Tibial nerve (tissue), 4 donors: ENCODE measurements around the gene OR2C3. TPM values are rescaled to one million over a fixed set of nuclear protein-coding genes. Genes with fewer than 3 reads are reported as not detected.

Source experiments
- DNase-seq, 2 donors: peaks; one replicate each; pipeline ENCODE4 v3.0.0-alpha.2; 2019; ENCODE audit warnings: low spot score in 2 of 2
- H3K27ac ChIP-seq, 4 donors: fragments of 200-600 bp; sonication (generic) in 3 of 4; one replicate each; pipeline ENCODE4 v1.5.1; 2017 to 2019; ENCODE audit warnings: mild to moderate bottlenecking in 1 of 4
- H3K27me3 ChIP-seq, 2 donors: fragments of 200-600 bp; sonication (generic) in 1 of 2; one replicate each; pipeline versions ENCODE4 v1.5.1 to v1.6.0; 2017 to 2019
- H3K36me3 ChIP-seq, 3 donors: fragments of 200-600 bp; sonication (generic); one replicate each; pipeline ENCODE4 v1.5.1; 2018 to 2019
- H3K4me1 ChIP-seq, 4 donors: fragments of 200-600 bp; sonication (generic) in 3 of 4; one replicate each; pipeline ENCODE4 v1.5.1; 2017 to 2019
- H3K4me3 ChIP-seq, 4 donors: fragments of 200-600 bp; sonication (generic) in 3 of 4; one replicate each; pipeline ENCODE4 v1.5.1; 2017 to 2019; ENCODE audit warnings: mild to moderate bottlenecking in 1 of 4, moderate library complexity in 1 of 4
- H3K9me3 ChIP-seq, 4 donors: fragments of 200-600 bp; sonication (generic) in 3 of 4; one replicate each; pipeline ENCODE4 v1.5.1; 2017 to 2019
- CTCF ChIP-seq, 5 experiments: fragments of 200-600 bp in 3 of 5; fragments of 450-650 bp in 2 of 5; sonication (generic) in 3 of 5; IDR thresholded peaks; one replicate each; pipeline ENCODE4 v1.5.1; 2016 to 2019; ENCODE audit warnings: antibody characterized with exemption in 5 of 5, mild to moderate bottlenecking in 3 of 5, moderate library complexity in 2 of 5
- EP300 ChIP-seq, 2 donors: sonication (generic); formaldehyde crosslinking; IDR thresholded peaks; one replicate each; pipeline ENCODE4 v1.6.1; 2017; ENCODE audit warnings: antibody characterized with exemption in 2 of 2, mild to moderate bottlenecking in 1 of 2
- POLR2A ChIP-seq, 2 donors: fragments of 450-650 bp; IDR thresholded peaks; one replicate each; pipeline ENCODE4 v1.6.1; 2017; ENCODE audit warnings: antibody characterized with exemption in 2 of 2, mild to moderate bottlenecking in 2 of 2, moderate library complexity in 2 of 2
- WGBS, 2 donors: methylation state at CpG; one replicate each; pipeline ENCODE4 v1.1.5; 2018; 5-methylcytosine and 5-hydroxymethylcytosine counted together
- total RNA-seq, 4 donors: library from RNA; depleted of rRNA; stranded (reverse); fragments of >200 nt; gene quantifications; one replicate each; pipeline ENCODE4 v1.1.0, GENCODE V29; 2016

Gene OR2C3
- total RNA-seq, 4 donors from 2014 or later, result 0.21 TPM; not detected in 3

GRCh38 chr1:247548769-247549182, 12.5 kb upstream of the OR2C3 start, which contains the start of gene GCSAML:
Gene GCSAML, plus strand, starts transcription at chr1:247549134. Its CDS starts 58 bp downstream, at chr1:247549192.
- TF ChIP-seq CTCF (IDR thresholded peaks at IDR 0.05) (no peak), POLR2A (IDR thresholded peaks at IDR 0.05) (no peak), EP300 (IDR thresholded peaks at IDR 0.05) (no peak)
- no peaks in the 10 kb centered on the region for H3K36me3 ChIP-seq
- DNase-seq, result no peak
- no peaks in the 10 kb centered on the region for H3K9me3 ChIP-seq
- no peak within 1 kb of the TSS for H3K4me3 ChIP-seq
- no peaks in the 10 kb centered on the region for H3K4me1 ChIP-seq
- 79 to 87% methylated on average over 13 of the region's 13 CpGs for WGBS, 2 donors
- H3K27me3 ChIP-seq, result no peaks in the 10 kb centered on the region
- H3K27ac ChIP-seq, result no peak within 1 kb of the TSS

- no peak for DNase-seq
- H3K4me1 ChIP-seq, result no peaks in the 10 kb centered on the region
- no peaks in the 10 kb centered on the region for H3K36me3 ChIP-seq
- no peaks in the 10 kb centered on the region for H3K27me3 ChIP-seq
- no peak for TF ChIP-seq POLR2A (IDR thresholded peaks at IDR 0.05)
- no peak for TF ChIP-seq EP300 (IDR thresholded peaks at IDR 0.05)
- no peak for TF ChIP-seq CTCF (IDR thresholded peaks at IDR 0.05)
- WGBS, 2 donors, result 59 to 66% methylated on average over 5 of the region's 5 CpGs
- H3K27ac ChIP-seq, result no peak overlapping the region
- H3K4me3 ChIP-seq, result no peak overlapping the region
- no peaks in the 10 kb centered on the region for H3K9me3 ChIP-seq
Observed at GRCh38 chr1:247548092-247548491, 11.9 kb upstream of the OR2C3 start.

GRCh38 chr1:247542811-247543210, 6.6 kb upstream of the OR2C3 start:
- DNase-seq, result no peak
- no peak overlapping the region for H3K27ac ChIP-seq
- no peak overlapping the region for H3K4me3 ChIP-seq
- 32 to 60% methylated on average over 3 of the region's 3 CpGs for WGBS, 2 donors
- no peaks in the 10 kb centered on the region for H3K36me3 ChIP-seq
- H3K27me3 ChIP-seq, result no peaks in the 10 kb centered on the region
- TF ChIP-seq CTCF (IDR thresholded peaks at IDR 0.05), result no peak
- no peak for TF ChIP-seq EP300 (IDR thresholded peaks at IDR 0.05)
- TF ChIP-seq POLR2A (IDR thresholded peaks at IDR 0.05), result no peak
- no peaks in the 10 kb centered on the region for H3K4me1 ChIP-seq
- H3K9me3 ChIP-seq, result no peaks in the 10 kb centered on the region

- no peak for TF ChIP-seq EP300 (IDR thresholded peaks at IDR 0.05)
- TF ChIP-seq POLR2A (IDR thresholded peaks at IDR 0.05), result no peak
- TF ChIP-seq CTCF (IDR thresholded peaks at IDR 0.05), result no peak
- Histone ChIP-seq H3K36me3 (no peaks in the 10 kb centered on the region), H3K27ac (no peak overlapping the region), H3K4me1 (no peaks in the 10 kb centered on the region), H3K9me3 (no peaks in the 10 kb centered on the region), H3K4me3 (no peak overlapping the region), H3K27me3 (no peaks in the 10 kb centered on the region)
- WGBS, 2 donors, result 38 to 49% methylated on average over 7 of the region's 7 CpGs
- no peak for DNase-seq
Observed at GRCh38 chr1:247540581-247540980, 4.3 kb upstream of the OR2C3 start.

GRCh38 chr1:247539215-247539614, 3.0 kb upstream of the OR2C3 start:
- no peak overlapping the region for H3K27ac ChIP-seq
- H3K9me3 ChIP-seq, result no peaks in the 10 kb centered on the region
- TF ChIP-seq CTCF (IDR thresholded peaks at IDR 0.05) (no peak), EP300 (IDR thresholded peaks at IDR 0.05) (no peak), POLR2A (IDR thresholded peaks at IDR 0.05) (no peak)
- 69 to 81% methylated on average over 6 of the region's 6 CpGs for WGBS, 2 donors
- H3K4me1 ChIP-seq, result no peaks in the 10 kb centered on the region
- no peak for DNase-seq
- H3K27me3 ChIP-seq, result no peaks in the 10 kb centered on the region
- H3K36me3 ChIP-seq, result no peaks in the 10 kb centered on the region
- no peak overlapping the region for H3K4me3 ChIP-seq
